SK-N-SH (cell line): ENCODE data around the gene C10orf88. TPM values are rescaled to one million over a fixed set of nuclear protein-coding genes. Genes with fewer than 3 reads are reported as not detected.

Experiments used
- CTCF ChIA-PET: fragments of 300-600, 350-600 bp; formaldehyde crosslinking; extraction: SDS; loops from one replicate; lab custom pipeline; 2021; lab: Yijun Ruan, JAX
- POLR2A ChIA-PET: fragments of 350-600 bp; sonication (Branson Sonifier 250); formaldehyde crosslinking; extraction: SDS; loops from one replicate; lab custom pipeline; 2020; ENCODE audit warnings: antibody characterized with exemption, inconsistent platforms; lab: Yijun Ruan, JAX
- DNase-seq: peaks from one replicate; pipeline ENCODE4 v3.0.0; 2012
- H2AFZ ChIP-seq: fragments of 200-600 bp; sonication (generic); 2 replicates; pipeline ENCODE4 v1.8.1; 2016; ENCODE audit warnings: antibody characterized with exemption, mild to moderate bottlenecking, low read depth
- H3F3A ChIP-seq: fragments of 200-600 bp; sonication (generic); replicated peaks from 2 replicates; pipeline ENCODE3; 2016; ENCODE audit warnings: antibody characterized with exemption, mild to moderate bottlenecking; ENCODE audit not compliant: insufficient read depth
- H3K27ac ChIP-seq, 2 experiments: fragments of 200-500 bp in 1 of 2; fragments of 200-600 bp in 1 of 2; sonication (Bioruptor generic) in 1 of 2; sonication (generic), shearing (Covaris generic) in 1 of 2; 2 replicates each; pipeline versions ENCODE4 v1.5.1 to v1.6.1; 2014 to 2016; ENCODE audit warnings: low read depth in 2 of 2, inconsistent platforms in 1 of 2, low read length in 1 of 2, mild to moderate bottlenecking in 1 of 2, mixed read lengths in 1 of 2
- H3K27me3 ChIP-seq: fragments of 200-600 bp; sonication (generic), shearing (Covaris generic); 2 replicates; pipeline ENCODE4 v1.6.1; 2016; ENCODE audit warnings: mixed run types; ENCODE audit not compliant: insufficient read depth
- H3K36me3 ChIP-seq, 2 experiments: fragments of 200-500 bp in 1 of 2; fragments of 200-600 bp in 1 of 2; sonication (Bioruptor generic) in 1 of 2; sonication (generic) in 1 of 2; replicated peaks in 1 of 2; 2 replicates each; pipeline versions ENCODE3 to v1.5.1; 2014 to 2016; ENCODE audit warnings: low read length in 1 of 2, mild to moderate bottlenecking in 1 of 2; ENCODE audit not compliant: insufficient read depth in 2 of 2, control insufficient read depth in 1 of 2
- H3K4me1 ChIP-seq, 2 experiments: fragments of 200-500 bp in 1 of 2; fragments of 200-600 bp in 1 of 2; sonication (Bioruptor generic) in 1 of 2; sonication (generic), shearing (Covaris generic) in 1 of 2; 2 replicates each; pipeline versions ENCODE4 v1.5.1 to v1.6.1; 2014 to 2016; ENCODE audit warnings: low read depth in 1 of 2, low read length in 1 of 2, mixed run types in 1 of 2; ENCODE audit not compliant: insufficient read depth in 2 of 2, control insufficient read depth in 1 of 2
- H3K4me2 ChIP-seq: fragments of 200-600 bp; sonication (generic), shearing (Covaris generic); 2 replicates; pipeline ENCODE4 v1.6.1; 2017; ENCODE audit warnings: mixed run types
- H3K4me3 ChIP-seq, 2 experiments: fragments of 200-500 bp in 1 of 2; fragments of 200-600 bp in 1 of 2; sonication (Bioruptor generic) in 1 of 2; sonication (generic), shearing (Covaris generic) in 1 of 2; 2 replicates each; pipeline versions ENCODE4 v1.5.1 to v1.8.1; 2014 to 2016; ENCODE audit warnings: low read depth in 2 of 2, inconsistent platforms in 1 of 2, low read length in 1 of 2, mild to moderate bottlenecking in 1 of 2, mixed read lengths in 1 of 2, moderate library complexity in 1 of 2
- H3K79me2 ChIP-seq: fragments of 200-600 bp; sonication (generic); 2 replicates; pipeline ENCODE4 v1.8.1; 2017; ENCODE audit warnings: mild to moderate bottlenecking; ENCODE audit not compliant: insufficient read depth
- H3K9ac ChIP-seq: fragments of 200-600 bp; sonication (generic); 2 replicates; pipeline ENCODE4 v1.6.1; 2017; ENCODE audit warnings: mixed run types
- H3K9me2 ChIP-seq: fragments of 200-600 bp; sonication (generic); 2 replicates; pipeline ENCODE4 v1.6.1; 2017; ENCODE audit warnings: mixed run types
- H3K9me3 ChIP-seq: fragments of 200-600 bp; sonication (generic); 2 replicates; pipeline ENCODE4 v1.6.1; 2017; ENCODE audit warnings: mixed run types, mild to moderate bottlenecking, moderate library complexity
- H4K20me1 ChIP-seq: fragments of 200-600 bp; sonication (generic); 2 replicates; pipeline ENCODE4 v1.6.1; 2017; ENCODE audit warnings: mild to moderate bottlenecking, mixed run types; ENCODE audit not compliant: insufficient read depth
- ELF1 ChIP-seq: IDR thresholded peaks from 2 replicates; pipeline ENCODE4 v1.4.0; 2012
- EP300 ChIP-seq, 2 experiments: IDR thresholded peaks; 2 replicates each; pipeline versions ENCODE4 v1.4.0 to v1.6.1; 2012; ENCODE audit warnings: borderline replicate concordance in 1 of 2, low read depth in 1 of 2, low read length in 1 of 2
- EZH2phosphoT487 ChIP-seq: fragments of 200-600 bp; sonication (generic); IDR thresholded peaks from 2 replicates; pipeline ENCODE4 v1.6.1; 2017; ENCODE audit warnings: low read depth, mixed run types, mild to moderate bottlenecking, antibody characterized with exemption, moderate library complexity, borderline replicate concordance
- FOXJ3 ChIP-seq: sonication (generic); formaldehyde crosslinking; IDR thresholded peaks from 2 replicates; pipeline ENCODE4 v1.5.1; 2020; ENCODE audit warnings: mild to moderate bottlenecking, missing genetic modification reagents
- GABPA ChIP-seq: IDR thresholded peaks from 2 replicates; pipeline ENCODE4 v1.4.0; 2012; ENCODE audit warnings: low read depth, mild to moderate bottlenecking
- GATA2 ChIP-seq: sonication (generic); formaldehyde crosslinking; IDR thresholded peaks from 2 replicates; pipeline ENCODE4 v1.5.0; 2020; ENCODE audit warnings: mild to moderate bottlenecking, missing genetic modification reagents
- RFX5 ChIP-seq: IDR thresholded peaks from 2 replicates; pipeline ENCODE4 v1.6.1; 2012; ENCODE audit warnings: mild to moderate bottlenecking, improper control_type of control experiment, low read length
- TEAD4 ChIP-seq: IDR thresholded peaks from 2 replicates; pipeline ENCODE4 v1.4.0; 2012; ENCODE audit warnings: mild to moderate bottlenecking, borderline replicate concordance; ENCODE audit not compliant: insufficient read depth
- polyA plus RNA-seq, 3 experiments: library from polyadenylated mRNA; depleted of rRNA; stranded (reverse); fragments of >200 nt; gene quantifications; 2 replicates each; pipeline ENCODE4 v1.2.3, GENCODE V29; 2012
- TF ChIP-seq, protein P1 (sequence below): IDR thresholded peaks from 2 replicates; pipeline ENCODE4; 2012

The C10orf88 gene
- polyA plus RNA-seq, 1 of the 3 experiments (the other 2 are of a cell fraction) = 2.7 TPM

DNA sequence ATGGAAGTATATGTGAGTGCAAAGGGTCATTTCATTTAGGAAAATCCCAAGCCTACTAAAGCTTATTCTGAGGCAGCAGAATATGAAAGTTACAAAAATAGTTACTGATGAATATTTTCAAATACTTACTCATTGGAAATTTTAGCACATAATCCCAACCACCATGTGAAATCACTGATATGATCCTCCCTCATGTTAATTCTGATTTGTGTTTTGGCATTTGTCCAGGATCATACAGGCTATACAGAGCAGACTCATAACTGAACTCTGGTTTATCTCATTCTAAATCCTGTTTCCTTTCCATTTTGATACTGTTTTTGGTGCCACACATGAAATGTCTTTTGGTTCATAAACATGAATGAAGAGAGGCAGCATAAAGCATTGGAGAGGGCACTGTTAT, 71.3 kb downstream of the C10orf88 start:
- TF ChIP-seq FOXJ3 (CRISPR knock-in tag) (no peak), EZH2phosphoT487 (no peak), ELF1 (no peak), RFX5 (no peak), GABPA (no peak), TEAD4 (no peak), EP300 (IDR thresholded peaks at IDR 0.05; ENCODE audit: borderline replicate concordance in 1 of 2, low read depth in 1 of 2, low read length in 1 of 2) (peak in 1 of 2 experiments; percentile 12; a peak in 1 of 4 replicates), GATA2 (CRISPR knock-in tag) (0 out of 2 replicates have a peak, but pooled peaks have one; percentile 13)
- TF ChIP-seq, protein P1, sequence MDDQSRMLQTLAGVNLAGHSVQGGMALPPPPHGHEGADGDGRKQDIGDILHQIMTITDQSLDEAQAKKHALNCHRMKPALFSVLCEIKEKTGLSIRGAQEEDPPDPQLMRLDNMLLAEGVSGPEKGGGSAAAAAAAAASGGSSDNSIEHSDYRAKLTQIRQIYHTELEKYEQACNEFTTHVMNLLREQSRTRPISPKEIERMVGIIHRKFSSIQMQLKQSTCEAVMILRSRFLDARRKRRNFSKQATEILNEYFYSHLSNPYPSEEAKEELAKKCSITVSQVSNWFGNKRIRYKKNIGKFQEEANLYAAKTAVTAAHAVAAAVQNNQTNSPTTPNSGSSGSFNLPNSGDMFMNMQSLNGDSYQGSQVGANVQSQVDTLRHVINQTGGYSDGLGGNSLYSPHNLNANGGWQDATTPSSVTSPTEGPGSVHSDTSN = no peak
- TF ChIP-seq, all 33 proteins: peak for 2
- peak; percentile 31 for DNase-seq
- Histone ChIP-seq H3K4me1 (peaks cover 0 to 12% of the 10 kb centered on the region in 2 experiments; a peak in 2 of 4 replicates), H3K9me3 (no peaks in the 10 kb centered on the region), H3K27ac (no peak overlapping the region; a peak in 1 of 4 replicates), H3K79me2 (peaks cover 13% of the 10 kb centered on the region), H2AFZ (no peak overlapping the region), H3F3A (no peaks in the 10 kb centered on the region), H3K4me2 (no peak overlapping the region), H3K9ac (no peak overlapping the region), H3K27me3 (no peaks in the 10 kb centered on the region), H4K20me1 (no peaks in the 10 kb centered on the region), H3K36me3 (no peaks in the 10 kb centered on the region), H3K9me2 (no peaks in the 10 kb centered on the region), H3K4me3 (no peak overlapping the region)
- ChIA-PET CTCF (no interaction called here), POLR2A (no interaction called here)

Other genes with a start within 250 kb of the C10orf88 start
- 0.89 and 1.5 TPM in 2 replicates for gene CUZD1, start 108.4 kb downstream of the C10orf88 start, polyA plus RNA-seq (2012; rRNA removed)
- 8.8 and 9.2 TPM in 2 replicates for gene FAM24B, start 74.6 kb downstream of the C10orf88 start, polyA plus RNA-seq (2012; rRNA removed)
- gene FAM24A, start 43.6 kb downstream of the C10orf88 start, polyA plus RNA-seq (2012; rRNA removed) = not detected in 2 replicates
- gene PSTK, start 26.2 kb upstream of the C10orf88 start, polyA plus RNA-seq (2012; rRNA removed) = 8.4 and 9.5 TPM in 2 replicates
- 2.9 and 4.3 TPM in 2 replicates for gene IKZF5, start 54.6 kb upstream of the C10orf88 start, polyA plus RNA-seq (2012; rRNA removed)
- 5.9 and 9.6 TPM in 2 replicates for gene ACADSB, start 54.8 kb upstream of the C10orf88 start, polyA plus RNA-seq (2012; rRNA removed)
- gene HMX3, start 181.7 kb upstream of the C10orf88 start, polyA plus RNA-seq (2012; rRNA removed) = not detected in 2 replicates
- gene HMX2, start 193.9 kb upstream of the C10orf88 start, polyA plus RNA-seq (2012; rRNA removed) = not detected in 2 replicates
- 202 and 209 TPM in 2 replicates for gene BUB3, start 200.2 kb upstream of the C10orf88 start, polyA plus RNA-seq (2012; rRNA removed)